K562 (cell line): ENCODE measurements around the gene ZNF428. TPM values are rescaled to one million over a fixed set of nuclear protein-coding genes. Genes with fewer than 3 reads are reported as not detected.

Source experiments
- ETS2 ChIP-seq: IDR thresholded peaks from 2 replicates; pipeline ENCODE4 v1.6.1; 2016; ENCODE audit warnings: borderline replicate concordance, missing genetic modification characterization, mild to moderate bottlenecking, moderate library complexity, missing compliant biosample characterization; ENCODE audit not compliant: poor library complexity, severe bottlenecking
- EWSR1 ChIP-seq: fragments of 450-650 bp; IDR thresholded peaks from 2 replicates; pipeline ENCODE4 v1.6.1; 2018; ENCODE audit warnings: borderline replicate concordance, mild to moderate bottlenecking, low read depth, moderate library complexity; ENCODE audit not compliant: partially characterized antibody
- HDAC1 ChIP-seq, 2 experiments: fragments of 450-650 bp; IDR thresholded peaks; 2 replicates each; pipeline ENCODE4 v1.6.1; 2016 to 2017; ENCODE audit warnings: inconsistent platforms in 1 of 2, mild to moderate bottlenecking in 1 of 2, moderate library complexity in 1 of 2
- MAFK ChIP-seq: IDR thresholded peaks from 2 replicates; pipeline ENCODE4 v1.6.1; 2011; ENCODE audit warnings: low read length, improper control_type of control experiment
- NR2C1 ChIP-seq, 2 experiments: fragments of 450-650 bp; IDR thresholded peaks; 2 replicates each; pipeline ENCODE4 v1.6.1; 2017; ENCODE audit warnings: mild to moderate bottlenecking in 2 of 2, antibody characterized with exemption in 1 of 2, inconsistent platforms in 1 of 2, missing compliant biosample characterization in 1 of 2, missing genetic modification characterization in 1 of 2
- PHTF2 ChIP-seq: fragments of 250-450 bp; sonication (Bioruptor Pico); IDR thresholded peaks from 2 replicates; pipeline ENCODE4 v1.5.0; 2021; ENCODE audit warnings: mild to moderate bottlenecking
- SRSF9 ChIP-seq: fragments of 200-400 bp; formaldehyde crosslinking; IDR thresholded peaks from 2 replicates; pipeline ENCODE4 v1.6.1; 2017; ENCODE audit warnings: low read depth, low read length, borderline replicate concordance
- ZNF24 ChIP-seq: fragments of 450-650 bp; IDR thresholded peaks from 2 replicates; pipeline ENCODE4 v1.6.1; 2016
- ZNF830 ChIP-seq: fragments of 250-450 bp; sonication (Bioruptor Pico); IDR thresholded peaks from 2 replicates; pipeline ENCODE4 v1.5.0; 2021; ENCODE audit warnings: mild to moderate bottlenecking
- polyA plus RNA-seq, 8 experiments: library from polyadenylated mRNA; depleted of rRNA in 4 of 8; stranded (reverse) in 5 of 8; unstranded in 3 of 8; fragments of >200 nt; fragmentation: Nextera tagmentation in 2 of 8; fragmentation: Illumina TruSeq in 1 of 8; extraction: Ambion mirVana in 2 of 8; extraction: Trizol in 1 of 8; gene quantifications; 2 replicates each; pipeline versions ENCODE4 v1.2.1 to v1.2.3, GENCODE V29; 2011 to 2014; ENCODE audit warnings: inconsistent platforms in 1 of 8, missing spikeins in 1 of 8
- total RNA-seq, 7 experiments: library from RNA; depleted of rRNA in 6 of 7; stranded (reverse); fragments of >200 nt in 6 of 7; fragmentation: Illumina TruSeq in 2 of 7; extraction: Trizol in 2 of 7; gene quantifications; 2 replicates each; pipeline versions ENCODE4 v1.2.1 to v1.2.3, GENCODE V29; 2011 to 2021; ENCODE audit warnings: low replicate concordance in 1 of 7
- TF ChIP-seq, protein P1 (sequence below): fragments of 250-450 bp; sonication (Bioruptor Pico); IDR thresholded peaks from 2 replicates; pipeline ENCODE4 v1.8.0; 2022; ENCODE audit warnings: inconsistent platforms, mild to moderate bottlenecking, moderate library complexity, borderline replicate concordance
- TF ChIP-seq, protein P2 (sequence below), 2 experiments: fragments of 200-800 bp in 1 of 2; sonication (Bioruptor generic) in 1 of 2; sonication (generic) in 1 of 2; formaldehyde crosslinking in 1 of 2; IDR thresholded peaks in 1 of 2; conservative IDR thresholded peaks in 1 of 2; 2 replicates each; pipeline versions ENCODE4 v1.5.0 to v1.6.1; 2016 to 2020; ENCODE audit warnings: missing compliant biosample characterization in 1 of 2, missing genetic modification characterization in 1 of 2, missing genetic modification reagents in 1 of 2
- TF ChIP-seq, protein P3 (sequence below): fragments of 450-650 bp; IDR thresholded peaks from 2 replicates; pipeline ENCODE4 v1.6.1; 2018; ENCODE audit warnings: mild to moderate bottlenecking, low read depth; ENCODE audit not compliant: partially characterized antibody
- TF ChIP-seq, protein P4 (sequence below), 2 experiments: fragments of 150-350 bp in 1 of 2; IDR thresholded peaks; 2 replicates each; pipeline ENCODE4 v1.6.1; 2012 to 2016; ENCODE audit warnings: low read depth in 2 of 2, low read length in 2 of 2, mild to moderate bottlenecking in 1 of 2, moderate library complexity in 1 of 2
- TF ChIP-seq, protein P5 (sequence below): fragments of 250-450 bp; sonication (Bioruptor Pico); IDR thresholded peaks from 2 replicates; pipeline ENCODE4 v1.8.0; 2021; ENCODE audit warnings: moderate library complexity, mild to moderate bottlenecking, inconsistent platforms

The ZNF428 gene
- total and polyA plus RNA-seq, 9 of the 15 experiments (the other 6 are each of a cell fraction or from before 2014, with no cell fraction given), result 0.15 to 85.7 (median 15.9) TPM

DNA sequence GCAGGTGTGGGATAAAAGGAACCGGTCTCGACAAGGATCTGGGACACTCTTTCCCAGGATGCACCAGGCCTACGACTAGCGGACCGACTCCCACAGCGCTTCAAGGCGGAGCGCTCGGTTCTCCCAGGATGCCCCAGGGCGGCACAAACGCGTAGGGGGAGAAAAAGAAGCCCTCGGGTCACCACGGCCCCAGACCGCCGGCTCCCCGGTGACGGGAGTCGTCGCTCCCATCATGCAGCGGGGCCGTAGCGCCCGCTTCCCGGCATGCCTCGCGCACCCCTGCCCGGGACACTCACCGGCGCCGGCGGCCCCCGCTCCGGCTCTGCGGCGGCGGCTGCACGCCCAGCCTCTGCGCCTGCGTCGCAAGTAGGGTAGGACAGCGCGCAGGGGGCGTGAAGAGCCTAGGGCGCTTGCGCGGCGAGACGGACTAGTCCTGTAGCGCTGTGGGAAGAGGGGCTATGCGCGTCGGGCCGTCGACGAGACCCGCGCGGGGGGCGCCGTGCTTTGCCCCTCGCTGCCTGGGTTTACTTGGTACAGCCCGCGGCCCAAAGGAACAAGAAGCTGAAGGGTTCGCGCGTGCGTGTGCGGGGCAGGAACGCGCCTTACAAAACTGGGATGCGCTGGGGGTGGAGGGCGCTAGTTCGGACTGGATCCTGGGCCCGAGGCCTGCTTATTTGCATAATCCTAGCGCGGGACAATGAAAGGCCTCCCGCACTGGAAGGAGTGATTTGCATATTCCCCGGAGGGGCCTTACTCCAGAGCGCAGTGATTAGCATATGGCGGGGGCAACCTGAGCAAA lies at the start of gene ZNF428 (continued):
- TF ChIP-seq, protein P1, sequence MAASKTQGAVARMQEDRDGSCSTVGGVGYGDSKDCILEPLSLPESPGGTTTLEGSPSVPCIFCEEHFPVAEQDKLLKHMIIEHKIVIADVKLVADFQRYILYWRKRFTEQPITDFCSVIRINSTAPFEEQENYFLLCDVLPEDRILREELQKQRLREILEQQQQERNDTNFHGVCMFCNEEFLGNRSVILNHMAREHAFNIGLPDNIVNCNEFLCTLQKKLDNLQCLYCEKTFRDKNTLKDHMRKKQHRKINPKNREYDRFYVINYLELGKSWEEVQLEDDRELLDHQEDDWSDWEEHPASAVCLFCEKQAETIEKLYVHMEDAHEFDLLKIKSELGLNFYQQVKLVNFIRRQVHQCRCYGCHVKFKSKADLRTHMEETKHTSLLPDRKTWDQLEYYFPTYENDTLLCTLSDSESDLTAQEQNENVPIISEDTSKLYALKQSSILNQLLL (CRISPR knock-in tag), result no peak
- no peak for TF ChIP-seq ETS2 (tag)
- TF ChIP-seq NR2C1 (IDR thresholded peaks at IDR 0.05), result no peak
- no peak for TF ChIP-seq NR2C1 (tag; IDR thresholded peaks at IDR 0.05)
- peak; percentile 86; the same call in 1 of the 2 replicates for TF ChIP-seq ZNF830 (CRISPR knock-in tag)
- no peak for TF ChIP-seq ZNF24
- TF ChIP-seq PHTF2 (CRISPR knock-in tag), result no peak
- TF ChIP-seq SRSF9, result no peak
- TF ChIP-seq, protein P2, sequence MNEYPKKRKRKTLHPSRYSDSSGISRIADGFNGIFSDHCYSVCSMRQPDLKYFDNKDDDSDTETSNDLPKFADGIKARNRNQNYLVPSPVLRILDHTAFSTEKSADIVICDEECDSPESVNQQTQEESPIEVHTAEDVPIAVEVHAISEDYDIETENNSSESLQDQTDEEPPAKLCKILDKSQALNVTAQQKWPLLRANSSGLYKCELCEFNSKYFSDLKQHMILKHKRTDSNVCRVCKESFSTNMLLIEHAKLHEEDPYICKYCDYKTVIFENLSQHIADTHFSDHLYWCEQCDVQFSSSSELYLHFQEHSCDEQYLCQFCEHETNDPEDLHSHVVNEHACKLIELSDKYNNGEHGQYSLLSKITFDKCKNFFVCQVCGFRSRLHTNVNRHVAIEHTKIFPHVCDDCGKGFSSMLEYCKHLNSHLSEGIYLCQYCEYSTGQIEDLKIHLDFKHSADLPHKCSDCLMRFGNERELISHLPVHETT (CRISPR knock-in tag; conservative IDR thresholded peaks at IDR 0.05 in 1 of 2, IDR thresholded peaks at IDR 0.05 in 1 of 2), result peak in 1 of 2 experiments; percentile 100; a peak in 2 of 4 replicates
- TF ChIP-seq, protein P3, sequence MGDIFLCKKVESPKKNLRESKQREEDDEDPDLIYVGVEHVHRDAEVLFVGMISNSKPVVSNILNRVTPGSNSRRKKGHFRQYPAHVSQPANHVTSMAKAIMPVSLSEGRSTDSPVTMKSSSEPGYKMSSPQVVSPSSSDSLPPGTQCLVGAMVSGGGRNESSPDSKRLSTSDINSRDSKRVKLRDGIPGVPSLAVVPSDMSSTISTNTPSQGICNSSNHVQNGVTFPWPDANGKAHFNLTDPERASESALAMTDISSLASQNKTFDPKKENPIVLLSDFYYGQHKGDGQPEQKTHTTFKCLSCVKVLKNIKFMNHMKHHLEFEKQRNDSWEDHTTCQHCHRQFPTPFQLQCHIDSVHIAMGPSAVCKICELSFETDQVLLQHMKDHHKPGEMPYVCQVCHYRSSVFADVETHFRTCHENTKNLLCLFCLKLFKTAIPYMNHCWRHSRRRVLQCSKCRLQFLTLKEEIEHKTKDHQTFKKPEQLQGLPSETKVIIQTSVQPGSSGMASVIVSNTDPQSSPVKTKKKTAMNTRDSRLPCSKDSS, result no peak
- TF ChIP-seq, protein P4, sequence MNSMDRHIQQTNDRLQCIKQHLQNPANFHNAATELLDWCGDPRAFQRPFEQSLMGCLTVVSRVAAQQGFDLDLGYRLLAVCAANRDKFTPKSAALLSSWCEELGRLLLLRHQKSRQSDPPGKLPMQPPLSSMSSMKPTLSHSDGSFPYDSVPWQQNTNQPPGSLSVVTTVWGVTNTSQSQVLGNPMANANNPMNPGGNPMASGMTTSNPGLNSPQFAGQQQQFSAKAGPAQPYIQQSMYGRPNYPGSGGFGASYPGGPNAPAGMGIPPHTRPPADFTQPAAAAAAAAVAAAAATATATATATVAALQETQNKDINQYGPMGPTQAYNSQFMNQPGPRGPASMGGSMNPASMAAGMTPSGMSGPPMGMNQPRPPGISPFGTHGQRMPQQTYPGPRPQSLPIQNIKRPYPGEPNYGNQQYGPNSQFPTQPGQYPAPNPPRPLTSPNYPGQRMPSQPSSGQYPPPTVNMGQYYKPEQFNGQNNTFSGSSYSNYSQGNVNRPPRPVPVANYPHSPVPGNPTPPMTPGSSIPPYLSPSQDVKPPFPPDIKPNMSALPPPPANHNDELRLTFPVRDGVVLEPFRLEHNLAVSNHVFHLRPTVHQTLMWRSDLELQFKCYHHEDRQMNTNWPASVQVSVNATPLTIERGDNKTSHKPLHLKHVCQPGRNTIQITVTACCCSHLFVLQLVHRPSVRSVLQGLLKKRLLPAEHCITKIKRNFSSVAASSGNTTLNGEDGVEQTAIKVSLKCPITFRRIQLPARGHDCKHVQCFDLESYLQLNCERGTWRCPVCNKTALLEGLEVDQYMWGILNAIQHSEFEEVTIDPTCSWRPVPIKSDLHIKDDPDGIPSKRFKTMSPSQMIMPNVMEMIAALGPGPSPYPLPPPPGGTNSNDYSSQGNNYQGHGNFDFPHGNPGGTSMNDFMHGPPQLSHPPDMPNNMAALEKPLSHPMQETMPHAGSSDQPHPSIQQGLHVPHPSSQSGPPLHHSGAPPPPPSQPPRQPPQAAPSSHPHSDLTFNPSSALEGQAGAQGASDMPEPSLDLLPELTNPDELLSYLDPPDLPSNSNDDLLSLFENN (IDR thresholded peaks at IDR 0.05; ENCODE audit: low read depth in 2 of 2, low read length in 2 of 2), result no peak
- TF ChIP-seq HDAC1 (IDR thresholded peaks at IDR 0.05), result 0 out of 4 replicates have a peak, but pooled peaks of 1 of the 2 experiments have one; percentile 10
- TF ChIP-seq MAFK, result no peak
- no peak for TF ChIP-seq EWSR1
- TF ChIP-seq, protein P5, sequence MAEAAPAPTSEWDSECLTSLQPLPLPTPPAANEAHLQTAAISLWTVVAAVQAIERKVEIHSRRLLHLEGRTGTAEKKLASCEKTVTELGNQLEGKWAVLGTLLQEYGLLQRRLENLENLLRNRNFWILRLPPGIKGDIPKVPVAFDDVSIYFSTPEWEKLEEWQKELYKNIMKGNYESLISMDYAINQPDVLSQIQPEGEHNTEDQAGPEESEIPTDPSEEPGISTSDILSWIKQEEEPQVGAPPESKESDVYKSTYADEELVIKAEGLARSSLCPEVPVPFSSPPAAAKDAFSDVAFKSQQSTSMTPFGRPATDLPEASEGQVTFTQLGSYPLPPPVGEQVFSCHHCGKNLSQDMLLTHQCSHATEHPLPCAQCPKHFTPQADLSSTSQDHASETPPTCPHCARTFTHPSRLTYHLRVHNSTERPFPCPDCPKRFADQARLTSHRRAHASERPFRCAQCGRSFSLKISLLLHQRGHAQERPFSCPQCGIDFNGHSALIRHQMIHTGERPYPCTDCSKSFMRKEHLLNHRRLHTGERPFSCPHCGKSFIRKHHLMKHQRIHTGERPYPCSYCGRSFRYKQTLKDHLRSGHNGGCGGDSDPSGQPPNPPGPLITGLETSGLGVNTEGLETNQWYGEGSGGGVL, result no peak
